ENCODE results near the gene TPST1.

TPST1 gene

DNA sequence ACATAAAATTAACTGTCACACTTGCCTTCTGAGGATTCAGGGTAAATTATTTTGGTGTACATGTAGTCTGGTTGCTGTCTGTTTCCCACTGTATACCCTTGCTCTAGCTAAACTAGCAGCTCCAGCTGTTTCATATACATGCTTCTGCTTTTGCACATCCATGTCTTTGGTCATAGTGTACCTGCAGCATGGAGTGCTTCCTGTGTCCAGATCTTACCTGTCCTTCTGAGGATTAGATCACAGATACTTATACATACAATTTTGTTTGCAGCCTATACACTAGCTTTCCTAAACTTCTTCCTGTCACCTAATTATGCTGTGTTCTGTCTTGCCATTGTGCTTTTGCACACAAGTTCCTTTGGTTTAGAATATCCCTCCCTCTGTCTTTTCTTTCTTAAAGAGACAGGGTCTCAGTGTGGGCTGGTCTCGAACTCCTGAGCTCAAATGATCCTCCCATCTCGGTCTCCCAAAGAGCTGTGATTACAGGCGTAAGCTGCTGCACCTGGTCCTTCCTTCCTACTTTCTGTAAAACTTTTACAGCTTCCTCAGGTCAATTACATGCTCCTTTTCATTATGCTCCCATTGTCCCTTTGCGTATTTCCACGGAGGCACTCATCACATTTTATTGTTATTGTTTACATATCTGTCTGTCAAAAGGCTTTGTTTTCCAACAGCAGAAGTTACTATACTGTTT, 33.8 kb downstream of the TPST1 start:
- DNase-seq (ENCODE audit: low spot score), result no peak

DNA sequence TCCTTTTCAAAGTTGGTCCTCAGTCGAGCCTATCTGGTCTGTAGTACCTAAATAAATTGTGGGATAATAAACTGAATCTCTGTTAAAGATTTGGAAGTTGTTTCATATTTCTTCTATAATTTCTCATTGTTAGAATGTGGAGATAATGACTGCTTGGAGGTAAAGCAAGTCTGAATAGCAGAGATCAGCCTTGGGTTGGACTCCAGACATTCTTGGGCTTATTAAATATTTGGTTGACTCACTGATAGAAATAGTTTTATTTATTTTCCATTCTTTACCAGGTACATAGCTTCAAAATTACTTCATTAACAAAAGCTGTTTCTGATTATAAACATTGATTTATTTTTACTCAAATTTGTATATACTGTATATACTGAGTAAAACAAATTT, 34.3 kb downstream of the TPST1 start:
- DNase-seq (ENCODE audit: low spot score), result no peak

DNA sequence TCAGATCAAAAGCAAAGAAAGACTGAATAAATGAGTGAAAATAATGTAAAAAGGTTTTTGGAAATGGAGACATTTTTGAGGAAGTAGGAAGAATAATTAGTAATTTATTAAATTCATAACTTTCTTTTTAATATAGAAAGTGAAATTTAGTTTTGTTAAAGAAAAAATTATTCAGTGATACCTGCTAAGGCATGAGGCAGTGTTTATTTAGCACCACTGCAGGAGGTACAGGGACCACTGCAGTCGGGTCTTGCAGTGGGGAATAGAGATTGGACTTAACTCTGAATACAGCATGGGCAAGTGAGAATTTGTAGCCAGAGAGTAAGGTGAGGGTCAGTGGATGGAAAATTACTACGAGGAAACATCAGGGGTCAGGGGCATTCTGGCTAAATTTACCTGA, 39.9 kb downstream of the TPST1 start:
- no peak for DNase-seq (ENCODE audit: low spot score)

DNA sequence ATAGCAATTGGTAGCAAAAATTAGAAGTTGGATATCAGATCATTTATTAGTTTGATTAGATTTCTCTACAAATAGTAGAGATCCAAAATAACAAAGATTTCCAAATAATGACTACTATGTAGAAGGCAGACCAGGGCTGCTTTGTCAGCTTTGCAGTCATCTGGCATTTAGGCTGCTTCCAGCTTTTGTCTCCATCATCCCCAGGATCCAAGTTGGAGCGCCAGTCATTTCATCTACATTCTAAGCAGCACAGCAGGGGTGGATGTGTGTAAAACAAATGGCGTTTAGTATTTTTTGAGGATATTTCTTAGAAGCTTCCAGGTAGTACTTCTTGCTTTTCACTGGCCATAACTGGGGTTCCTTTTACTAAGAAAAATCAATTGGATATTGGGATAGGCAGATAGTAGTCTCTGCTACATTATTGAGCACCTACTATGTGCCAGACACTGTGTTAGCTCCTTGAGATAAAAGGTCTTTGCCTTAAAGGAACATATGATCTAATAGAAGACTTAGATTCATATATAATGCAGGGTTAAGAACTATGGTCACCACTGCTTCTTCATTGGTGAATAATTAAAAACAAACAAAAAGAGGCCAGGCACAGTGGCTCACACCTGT, 41.5 kb downstream of the TPST1 start:
- no peak for DNase-seq (ENCODE audit: low spot score)

DNA sequence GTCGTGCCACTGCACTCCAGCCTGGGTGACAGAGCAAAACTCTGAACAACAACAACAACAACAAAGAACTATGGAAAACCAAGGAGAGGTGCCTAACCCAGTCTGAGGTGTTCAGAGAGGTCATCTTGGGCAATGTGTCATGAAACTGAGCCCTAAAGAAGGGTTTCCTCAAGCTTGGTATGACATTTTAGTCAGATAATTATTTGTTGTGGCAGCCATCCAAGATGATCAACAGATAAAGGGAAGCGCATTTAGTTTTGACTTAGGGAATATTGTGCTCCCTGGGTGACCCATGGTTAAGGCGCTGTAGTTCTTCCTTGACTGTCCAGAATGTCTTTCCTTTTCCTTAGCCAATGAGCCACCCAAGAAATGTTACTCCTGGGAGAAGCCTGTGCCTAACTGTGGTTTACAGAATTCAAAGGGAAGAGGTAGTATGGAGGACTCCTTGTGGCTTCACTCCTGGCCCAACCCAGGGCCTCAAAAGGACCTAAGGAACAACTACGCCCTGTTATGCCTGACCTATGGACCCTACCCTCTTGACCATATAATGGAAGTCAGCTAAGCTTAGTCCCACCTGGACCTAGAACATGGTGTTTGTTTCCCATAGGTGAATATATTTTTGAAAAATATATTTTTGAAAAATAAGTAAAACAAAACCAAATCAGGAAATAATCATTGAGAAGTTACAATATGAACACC, 42.4 kb downstream of the TPST1 start:
- no peak for DNase-seq (ENCODE audit: low spot score)

DNA sequence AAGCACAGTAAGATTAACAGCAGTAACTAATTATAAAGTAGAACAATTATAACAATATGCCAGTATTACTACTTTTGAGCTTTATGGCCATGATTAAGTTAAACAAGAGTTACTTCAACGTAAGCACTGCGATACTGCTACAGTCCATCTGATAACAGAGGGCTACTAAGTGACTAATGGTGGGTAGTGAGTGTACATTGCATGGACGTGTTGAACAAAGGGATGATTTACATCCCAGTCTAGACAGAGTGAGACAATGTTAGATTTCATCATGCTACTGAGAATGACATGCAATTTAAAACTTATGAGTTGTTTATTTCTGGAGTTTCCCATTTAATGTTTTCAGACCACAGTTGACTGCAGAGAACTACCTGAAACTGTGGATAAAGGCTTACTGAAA, 45.6 kb downstream of the TPST1 start:
- DNase-seq (ENCODE audit: low spot score), result no peak

DNA sequence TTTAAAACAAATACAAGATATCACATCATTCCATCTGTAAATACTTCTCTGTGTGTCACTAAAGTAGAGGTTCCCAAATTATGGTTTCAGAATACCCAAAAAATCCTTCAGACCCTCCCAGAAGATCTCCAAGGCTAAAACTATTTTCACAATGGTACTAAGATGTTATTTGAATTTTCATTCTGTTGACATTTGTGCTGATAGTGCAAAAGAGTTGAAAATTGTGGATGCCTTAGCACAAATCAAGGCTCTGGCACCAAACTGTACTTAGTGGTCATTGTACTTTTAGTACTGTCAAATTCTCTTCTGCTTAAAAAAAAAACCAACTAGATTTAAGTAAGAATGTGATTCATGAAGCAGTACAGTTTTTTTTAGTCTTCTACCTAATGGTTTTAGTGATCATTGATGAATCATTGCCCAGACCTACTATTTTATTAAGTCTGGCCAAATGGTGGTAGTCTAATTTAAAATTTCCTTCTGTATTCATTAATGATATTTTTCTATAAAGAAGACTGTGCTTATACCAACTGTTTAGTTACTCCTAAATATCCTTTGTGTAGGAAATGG, 50.5 kb downstream of the TPST1 start:
- no peak for DNase-seq (ENCODE audit: low spot score)

DNA sequence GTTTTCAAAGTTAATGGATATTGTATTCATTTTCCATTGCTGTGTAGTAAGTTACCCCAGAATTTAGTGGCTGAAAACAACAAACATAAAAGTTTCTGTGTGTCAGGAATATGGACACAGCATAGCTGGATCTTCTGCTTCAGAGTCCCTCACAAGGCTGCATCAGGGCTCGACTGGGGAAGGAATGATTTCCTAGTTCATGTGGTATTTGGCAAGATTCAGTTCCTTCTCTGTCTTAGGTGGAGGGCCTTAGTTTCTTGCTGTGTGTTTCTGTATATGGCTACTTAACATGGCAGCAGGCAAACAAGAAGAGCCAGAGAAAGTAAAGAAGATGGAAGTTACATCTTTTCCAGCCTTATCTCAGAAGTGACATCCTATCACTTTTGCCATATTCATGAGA, 51.1 kb downstream of the TPST1 start:
- no peak for DNase-seq (ENCODE audit: low spot score)

DNA sequence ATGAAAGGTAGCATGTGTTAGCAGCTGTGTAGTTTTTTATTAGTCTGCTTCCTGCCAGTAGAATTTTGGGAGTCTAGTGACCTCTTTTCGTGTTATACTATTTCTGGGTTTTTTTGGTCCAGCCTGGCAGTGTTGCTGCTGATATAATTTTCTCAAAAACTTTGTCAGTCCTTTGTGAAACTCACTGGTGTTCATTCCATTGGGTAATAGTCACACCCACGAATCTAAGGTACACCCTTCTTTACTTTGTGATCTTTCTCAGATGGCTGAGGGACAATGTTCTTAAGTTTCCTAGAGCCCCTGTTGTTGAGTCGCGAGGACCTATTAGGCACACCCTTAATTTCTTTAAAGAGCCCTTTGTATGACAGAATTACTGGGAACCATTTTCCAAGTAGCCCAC, 52.3 kb downstream of the TPST1 start:
- DNase-seq (ENCODE audit: low spot score), result no peak

DNA sequence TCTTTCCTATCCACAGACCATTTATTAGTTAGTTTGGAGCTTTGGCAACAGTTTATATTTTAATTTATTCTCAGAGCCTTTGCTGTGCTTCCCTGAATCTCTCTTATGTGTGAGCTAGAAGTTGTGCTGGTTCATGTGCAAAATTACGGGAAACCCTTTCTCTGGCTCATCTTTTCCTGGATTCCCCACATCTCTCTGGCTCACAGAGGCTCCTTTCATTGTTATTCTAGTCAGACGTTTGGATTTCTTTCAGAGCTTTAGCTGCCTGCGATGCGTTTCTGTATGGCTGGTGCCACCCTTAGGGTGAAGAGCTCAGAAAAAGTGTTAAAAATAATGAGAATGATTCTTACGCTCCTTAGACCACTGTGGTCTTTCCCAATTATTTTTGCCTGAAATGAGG, 53.3 kb downstream of the TPST1 start:
- DNase-seq (ENCODE audit: low spot score), result no peak

DNA sequence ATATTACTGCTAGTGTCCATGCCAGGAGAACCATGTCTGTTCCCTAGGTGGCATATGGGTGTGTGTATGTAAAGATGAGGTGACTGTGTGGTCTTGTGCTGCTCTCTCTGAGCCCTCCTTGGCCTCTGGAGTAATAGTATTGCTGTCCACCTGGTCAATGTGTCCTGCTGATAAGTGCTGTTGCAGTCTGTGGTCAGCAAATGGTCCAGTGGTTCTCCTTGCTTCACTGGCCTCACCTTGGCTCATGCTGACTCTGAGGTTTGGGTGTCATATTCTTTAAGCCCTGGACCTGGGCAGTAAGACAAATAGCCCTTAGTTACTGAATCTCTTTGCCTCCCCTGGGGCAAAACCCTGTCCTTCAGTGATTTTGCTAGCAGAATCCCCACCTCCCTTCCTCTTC, 56.8 kb downstream of the TPST1 start:
- DNase-seq (ENCODE audit: low spot score), result no peak

DNA sequence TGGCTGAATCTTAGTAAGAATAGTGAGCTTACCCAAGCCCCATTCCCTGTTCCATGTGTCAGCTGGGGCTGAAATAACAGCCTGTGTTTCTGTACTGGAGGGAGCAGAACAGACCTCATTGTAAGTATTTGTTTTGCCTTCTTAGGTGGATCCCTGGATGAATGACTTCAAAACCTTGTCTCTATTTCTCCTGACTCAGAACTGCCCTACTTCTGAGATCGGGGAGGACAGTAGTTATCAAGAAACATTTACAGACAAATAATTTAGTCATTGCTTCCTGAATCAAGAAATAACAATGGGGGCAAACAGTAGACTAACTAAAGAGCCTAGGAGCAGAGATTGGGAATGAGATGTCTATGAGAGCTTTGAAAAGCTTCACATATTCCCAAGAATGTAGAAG, 58.8 kb downstream of the TPST1 start:
- DNase-seq (ENCODE audit: low spot score), result no peak

DNA sequence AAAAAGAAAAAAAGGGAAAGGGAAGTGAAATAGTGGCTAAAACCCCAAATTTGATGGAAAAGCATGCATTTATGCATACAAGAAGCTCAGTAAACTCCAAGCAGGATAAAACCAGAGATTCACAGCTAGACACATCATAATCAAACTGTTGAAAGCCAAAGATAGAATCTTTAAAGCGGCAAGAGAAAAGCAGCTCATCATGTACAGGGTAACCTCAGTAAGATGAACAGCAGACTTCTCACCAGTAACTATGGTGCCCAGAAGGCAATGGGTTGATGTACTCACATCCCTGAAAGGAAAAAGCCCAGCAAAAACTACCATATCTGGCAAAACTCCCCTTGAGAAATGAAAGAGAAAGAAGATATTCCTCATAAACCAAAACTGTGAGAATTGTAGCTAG, 60.4 kb downstream of the TPST1 start:
- no peak for DNase-seq (ENCODE audit: low spot score)

DNA sequence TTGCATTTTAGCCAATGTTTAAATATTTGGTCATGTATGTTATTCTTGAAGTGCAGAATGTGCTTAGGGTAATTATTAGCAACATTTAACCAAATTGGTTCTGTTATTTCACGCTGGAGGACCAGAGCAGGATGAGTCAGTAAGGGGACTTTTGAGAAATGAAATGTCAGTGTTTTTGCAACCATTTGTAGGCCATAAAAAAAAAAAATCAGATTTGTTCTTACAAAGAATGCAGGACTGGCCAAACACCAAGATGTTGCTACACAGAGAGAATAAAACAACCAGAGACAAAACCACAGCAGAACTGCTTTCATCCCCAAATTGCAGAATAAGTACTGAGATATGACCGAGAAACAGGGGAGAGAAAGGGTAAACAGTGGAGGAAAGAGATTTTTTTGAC, 62.1 kb downstream of the TPST1 start:
- DNase-seq (ENCODE audit: low spot score), result no peak

DNA sequence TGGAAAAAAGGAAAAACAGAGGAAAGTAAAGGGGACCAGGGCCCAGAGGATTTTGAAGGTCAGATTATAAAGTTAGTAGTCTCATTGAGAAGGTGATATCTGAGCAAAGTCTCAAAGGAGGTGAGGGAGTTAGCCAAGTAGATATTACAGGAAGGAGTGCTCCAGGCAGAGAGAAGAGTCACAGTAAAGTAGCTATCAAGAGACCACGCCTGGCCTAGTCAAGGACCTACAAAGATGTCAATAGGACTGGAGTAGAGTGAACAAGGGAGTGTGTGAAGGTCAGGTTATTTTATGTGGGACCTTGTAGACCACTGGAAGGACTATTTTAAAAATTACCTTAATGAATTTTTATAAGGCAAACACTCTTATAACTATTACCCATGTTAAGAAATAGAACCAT, 64.8 kb downstream of the TPST1 start:
- no peak for DNase-seq (ENCODE audit: low spot score)

DNA sequence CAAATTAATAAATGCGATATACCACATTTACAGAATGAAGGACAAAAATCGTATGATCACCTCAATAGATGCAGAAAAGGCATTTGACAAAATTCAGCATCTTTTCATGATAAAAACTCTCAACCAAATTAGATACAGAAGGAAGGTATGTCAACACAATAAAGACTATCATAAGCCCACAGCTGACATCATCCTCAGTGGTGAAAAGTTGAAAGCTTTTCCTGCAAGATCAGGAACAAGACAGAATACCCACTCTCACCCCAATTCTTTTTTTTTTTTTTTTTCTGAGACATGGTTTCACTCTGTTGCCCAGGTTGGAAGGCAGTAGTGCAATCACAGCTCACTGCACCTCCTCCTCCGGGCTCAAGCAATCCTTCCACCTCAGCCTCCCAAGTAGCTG, 67.2 kb downstream of the TPST1 start:
- no peak for DNase-seq (ENCODE audit: low spot score)

DNA sequence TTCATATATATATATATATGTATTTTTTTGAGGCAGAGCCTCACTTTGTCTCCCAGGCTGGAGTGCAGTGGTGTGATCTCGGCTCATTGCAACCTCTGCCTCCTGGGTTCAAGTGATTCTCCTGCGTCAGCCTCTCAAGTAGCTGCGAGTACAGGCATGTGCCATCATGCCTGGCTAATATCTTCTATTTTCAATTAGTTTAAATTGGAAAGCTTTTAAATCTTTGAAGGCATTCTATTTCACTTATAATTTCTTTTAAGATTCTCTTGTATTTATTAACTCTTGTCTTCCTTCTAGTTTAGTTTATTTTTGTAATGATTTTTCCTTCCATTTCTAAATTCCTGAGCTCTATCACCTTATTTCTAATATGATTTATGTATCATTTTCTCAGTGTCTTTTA, 71.2 kb downstream of the TPST1 start:
- DNase-seq (ENCODE audit: low spot score), result no peak

DNA sequence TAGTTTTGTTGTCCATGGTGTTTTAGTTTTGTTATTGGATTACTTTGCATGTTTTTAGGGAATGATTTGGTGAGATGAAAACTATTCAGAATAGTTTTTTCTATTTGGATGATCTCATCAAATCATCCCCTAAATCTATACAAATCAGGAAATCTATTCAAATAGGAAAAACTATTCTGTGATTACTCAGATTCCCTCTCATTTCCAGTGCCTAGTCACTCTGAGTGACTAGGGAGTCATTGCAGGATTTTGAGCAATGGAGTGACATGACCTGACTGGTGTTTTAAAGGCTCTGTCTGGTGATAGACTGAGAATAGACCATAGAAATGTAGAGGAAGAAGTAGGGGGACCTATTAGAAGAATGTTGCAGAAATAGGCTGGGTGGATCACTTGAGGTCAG, 72.4 kb downstream of the TPST1 start:
- no peak for DNase-seq (ENCODE audit: low spot score)

DNA sequence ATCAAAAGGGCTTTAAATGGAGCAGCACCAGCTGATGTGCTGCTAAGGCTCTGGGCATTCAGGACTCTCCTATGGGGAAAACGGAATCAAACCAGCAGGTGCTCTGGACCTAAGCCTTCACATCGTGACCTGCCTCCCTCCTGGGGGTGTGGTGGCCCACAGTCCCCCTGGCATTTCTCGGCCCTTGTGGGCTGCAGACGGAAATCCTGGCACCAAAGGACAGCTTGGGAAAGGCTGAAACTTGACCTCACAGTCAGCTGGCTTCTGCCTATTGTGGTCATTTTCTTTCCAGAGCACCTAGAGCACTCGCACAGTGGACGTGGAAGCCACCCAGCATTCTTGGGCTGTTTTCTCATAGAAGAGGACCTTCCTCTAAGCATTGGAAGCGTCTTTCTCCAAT, 74.8 kb downstream of the TPST1 start:
- no peak for DNase-seq (ENCODE audit: low spot score)

DNA sequence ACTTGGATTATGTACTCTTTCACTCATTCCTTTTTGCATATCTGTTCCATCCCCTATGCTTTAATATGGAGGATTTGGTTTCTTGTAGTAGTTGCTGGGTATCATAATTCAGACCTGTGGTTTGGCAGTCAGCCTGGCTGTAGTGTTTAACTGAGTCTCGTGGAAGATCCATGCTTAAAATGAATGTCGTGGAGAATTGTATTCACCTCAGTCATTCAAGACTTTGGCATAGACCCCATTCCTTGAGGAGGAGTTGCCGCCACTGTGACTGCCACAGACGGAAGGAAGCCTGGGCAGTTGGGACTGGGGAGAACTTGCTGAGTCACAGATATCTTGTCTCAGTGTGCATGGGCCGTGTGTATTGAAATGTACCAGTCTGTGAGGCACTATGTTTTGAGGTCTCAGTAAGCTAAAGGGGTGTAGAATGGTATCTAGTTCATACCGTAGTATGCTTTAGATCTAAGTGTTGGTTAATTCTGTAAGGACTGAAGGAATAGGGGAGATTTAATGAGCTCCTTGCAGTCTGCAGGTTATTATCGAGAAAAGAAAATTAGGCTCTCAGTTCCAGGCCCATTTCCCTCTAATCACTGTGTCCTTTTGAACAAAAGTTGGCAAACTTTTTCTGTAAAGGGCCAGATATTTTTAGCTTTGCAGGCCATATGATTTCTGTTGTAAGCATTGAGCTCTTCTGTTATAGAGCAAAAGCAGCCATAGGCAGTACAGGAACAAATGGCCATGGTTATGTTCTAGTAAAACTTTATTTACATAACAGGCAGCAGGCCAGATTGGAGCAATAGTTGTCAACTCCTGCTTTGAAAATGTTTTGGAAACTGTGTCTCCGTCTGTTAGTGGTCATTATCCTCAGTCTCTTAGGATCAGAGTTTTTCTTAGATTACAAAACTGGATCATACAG, 76.8 kb downstream of the TPST1 start:
- DNase-seq (ENCODE audit: low spot score), result no peak

DNA sequence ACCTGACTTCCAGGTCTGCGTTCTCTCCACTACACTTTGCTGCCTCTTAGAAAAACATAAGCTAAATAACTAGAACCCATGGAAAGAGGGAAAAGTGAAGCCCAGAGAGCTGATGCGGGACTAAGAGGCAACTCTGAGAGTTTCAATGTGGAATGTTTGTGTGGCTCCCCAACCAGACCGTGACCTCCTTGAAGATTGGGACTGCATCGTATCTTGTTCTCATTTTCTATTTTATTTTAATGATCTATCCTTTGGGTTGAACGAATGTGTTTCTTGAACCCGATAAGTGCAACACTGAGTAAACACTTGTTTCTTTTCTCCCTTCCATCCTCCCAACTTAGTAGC, 77.4 kb downstream of the TPST1 start:
- no peak for DNase-seq (ENCODE audit: low spot score)

Data from HuH-7 (cell line).